Measurements from ENCODE around the gene ARHGEF35. TPM values are rescaled to one million over a fixed set of nuclear protein-coding genes. Genes with fewer than 3 reads are reported as not detected.

The ARHGEF35 gene
- polyA plus RNA-seq, 1 donor from 2014 or later: not detected

DNA sequence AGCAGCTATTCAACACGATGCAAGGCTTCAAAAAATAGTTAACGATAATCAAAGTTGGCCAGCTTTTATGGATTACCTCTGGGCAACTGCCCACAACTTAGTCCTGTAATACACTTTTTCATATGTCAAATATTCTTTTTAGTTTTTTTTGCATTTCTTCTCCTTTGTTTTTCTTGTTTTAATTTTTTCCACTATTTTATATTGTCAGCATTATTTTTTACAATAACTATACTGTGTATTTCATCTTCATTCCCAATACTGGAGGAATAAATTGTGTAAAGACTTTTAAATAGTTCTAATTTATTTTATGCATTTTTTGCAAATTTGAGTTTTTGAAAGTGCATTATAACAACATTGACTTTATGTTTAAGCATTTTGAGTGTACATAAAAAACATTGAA lies 30.8 kb downstream of the ARHGEF35 start:
- Histone ChIP-seq H4K20me1 (ENCODE audit: insufficient read depth) (no peaks in the 10 kb centered on the region), H3K9me3 (ENCODE audit: low read length) (no peaks in the 10 kb centered on the region), H3K4me2 (ENCODE audit: low read length) (no peak overlapping the region), H2AFZ (ENCODE audit: low read depth, low read length) (no peak overlapping the region), H3F3A (ENCODE audit: insufficient read depth, low read length, poor library complexity, severe bottlenecking) (no peaks in the 10 kb centered on the region), H3K27ac (ENCODE audit: low read length) (no peak overlapping the region), H3K4me3 (ENCODE audit: low read length) (no peak overlapping the region), H3K9ac (ENCODE audit: low read length) (no peak overlapping the region), H3K36me3 (ENCODE audit: insufficient read depth, low read length) (no peaks in the 10 kb centered on the region), H3K9me2 (ENCODE audit: insufficient read depth, low read length) (no peaks in the 10 kb centered on the region), H3K79me2 (replicated peaks; ENCODE audit: insufficient read depth, low read length) (no peaks in the 10 kb centered on the region), H3K27me3 (ENCODE audit: insufficient read depth, low read depth, low read length) (no peaks in the 10 kb centered on the region)
- TF ChIP-seq SMC3 (conservative IDR thresholded peaks at IDR 0.05; ENCODE audit: poor library complexity): no peak
- no peak for TF ChIP-seq MXI1 (conservative IDR thresholded peaks at IDR 0.05; ENCODE audit: poor library complexity, severe bottlenecking)
- TF ChIP-seq EP300 (conservative IDR thresholded peaks at IDR 0.05; ENCODE audit: poor library complexity, severe bottlenecking): no peak
- TF ChIP-seq POLR2AphosphoS5 (IDR thresholded peaks at IDR 0.05): no peak
- TF ChIP-seq REST (IDR thresholded peaks at IDR 0.05; ENCODE audit: borderline replicate concordance): no peak
- no peak for TF ChIP-seq TAF1 (IDR thresholded peaks at IDR 0.05; ENCODE audit: low read depth)
- TF ChIP-seq EZH2 (IDR thresholded peaks at IDR 0.05; ENCODE audit: borderline replicate concordance, insufficient read depth, low read length, poor library complexity, severe bottlenecking): no peak

- no peaks in the 10 kb centered on the region for H3K9me2 ChIP-seq (ENCODE audit: insufficient read depth, low read length)
- H3K36me3 ChIP-seq (ENCODE audit: insufficient read depth, low read length): no peaks in the 10 kb centered on the region
- TF ChIP-seq SMC3 (conservative IDR thresholded peaks at IDR 0.05; ENCODE audit: poor library complexity) (no peak), EZH2 (IDR thresholded peaks at IDR 0.05; ENCODE audit: borderline replicate concordance, insufficient read depth, low read length, poor library complexity, severe bottlenecking) (no peak), REST (IDR thresholded peaks at IDR 0.05; ENCODE audit: borderline replicate concordance) (no peak), TAF1 (IDR thresholded peaks at IDR 0.05; ENCODE audit: low read depth) (no peak), POLR2AphosphoS5 (IDR thresholded peaks at IDR 0.05) (no peak), EP300 (conservative IDR thresholded peaks at IDR 0.05; ENCODE audit: poor library complexity, severe bottlenecking) (no peak), MXI1 (conservative IDR thresholded peaks at IDR 0.05; ENCODE audit: poor library complexity, severe bottlenecking) (no peak), RAD21 (conservative IDR thresholded peaks at IDR 0.05) (no peak)
- TF ChIP-seq, protein P1, sequence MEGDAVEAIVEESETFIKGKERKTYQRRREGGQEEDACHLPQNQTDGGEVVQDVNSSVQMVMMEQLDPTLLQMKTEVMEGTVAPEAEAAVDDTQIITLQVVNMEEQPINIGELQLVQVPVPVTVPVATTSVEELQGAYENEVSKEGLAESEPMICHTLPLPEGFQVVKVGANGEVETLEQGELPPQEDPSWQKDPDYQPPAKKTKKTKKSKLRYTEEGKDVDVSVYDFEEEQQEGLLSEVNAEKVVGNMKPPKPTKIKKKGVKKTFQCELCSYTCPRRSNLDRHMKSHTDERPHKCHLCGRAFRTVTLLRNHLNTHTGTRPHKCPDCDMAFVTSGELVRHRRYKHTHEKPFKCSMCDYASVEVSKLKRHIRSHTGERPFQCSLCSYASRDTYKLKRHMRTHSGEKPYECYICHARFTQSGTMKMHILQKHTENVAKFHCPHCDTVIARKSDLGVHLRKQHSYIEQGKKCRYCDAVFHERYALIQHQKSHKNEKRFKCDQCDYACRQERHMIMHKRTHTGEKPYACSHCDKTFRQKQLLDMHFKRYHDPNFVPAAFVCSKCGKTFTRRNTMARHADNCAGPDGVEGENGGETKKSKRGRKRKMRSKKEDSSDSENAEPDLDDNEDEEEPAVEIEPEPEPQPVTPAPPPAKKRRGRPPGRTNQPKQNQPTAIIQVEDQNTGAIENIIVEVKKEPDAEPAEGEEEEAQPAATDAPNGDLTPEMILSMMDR (IDR thresholded peaks at IDR 0.05; ENCODE audit: poor library complexity, severe bottlenecking): no peak
- no peak overlapping the region for H3K9ac ChIP-seq (ENCODE audit: low read length)
- no peaks in the 10 kb centered on the region for H3K79me2 ChIP-seq (replicated peaks; ENCODE audit: insufficient read depth, low read length)
- no peaks in the 10 kb centered on the region for H3K9me3 ChIP-seq (ENCODE audit: low read length)
- H4K20me1 ChIP-seq (ENCODE audit: insufficient read depth): no peaks in the 10 kb centered on the region
- no peaks in the 10 kb centered on the region for H3F3A ChIP-seq (ENCODE audit: insufficient read depth, low read length, poor library complexity, severe bottlenecking)
- no peak overlapping the region for H3K4me3 ChIP-seq (ENCODE audit: low read length)
- no peak overlapping the region for H3K4me2 ChIP-seq (ENCODE audit: low read length)
- no peaks in the 10 kb centered on the region for H3K27me3 ChIP-seq (ENCODE audit: insufficient read depth, low read depth, low read length)
- H2AFZ ChIP-seq (ENCODE audit: low read depth, low read length): no peak overlapping the region
- H3K27ac ChIP-seq (ENCODE audit: low read length): no peak overlapping the region
These were observed 36.8 kb downstream of the ARHGEF35 start for GRCh38 chr7:144158861-144159260.

Measured in neural cell (in vitro differentiated cells).